A549 (cell line): ENCODE measurements around the gene CTU1.

ENCODE experiments used
- CHD4 ChIP-seq: fragments of 200-600 bp; sonication (generic); IDR thresholded peaks from 2 replicates; pipeline ENCODE4 v1.6.1; 2016; ENCODE audit warnings: antibody characterized with exemption, mild to moderate bottlenecking, borderline replicate concordance
- CTCF ChIP-seq: fragments of >200 bp; sonication (Bioruptor Twin); formaldehyde crosslinking; IDR thresholded peaks from 3 replicates; pipeline ENCODE4 v1.5.1; 2016
- HDAC2 ChIP-seq: fragments of 200-600 bp; sonication (generic); IDR thresholded peaks from 2 replicates; pipeline ENCODE4 v1.6.1; 2016
- NR3C1 ChIP-seq: fragments of >200 bp; sonication (Bioruptor Twin); formaldehyde crosslinking; IDR thresholded peaks from 3 replicates; pipeline ENCODE4 v1.6.1; 2017
- POLR2A ChIP-seq: IDR thresholded peaks from 2 replicates; pipeline ENCODE4 v1.6.1; 2012; ENCODE audit warnings: mild to moderate bottlenecking, low read length
- RAD21 ChIP-seq, 2 experiments: fragments of >200 bp in 1 of 2; sonication (Bioruptor Twin) in 1 of 2; formaldehyde crosslinking in 1 of 2; IDR thresholded peaks in 1 of 2; conservative IDR thresholded peaks in 1 of 2; 2 replicates in 1 of 2; 3 replicates in 1 of 2; pipeline ENCODE4 v1.6.1; 2012 to 2018; ENCODE audit warnings: inconsistent platforms in 1 of 2
- ZSCAN20 ChIP-seq: fragments of 250-450 bp; sonication (Bioruptor Pico); IDR thresholded peaks from 2 replicates; pipeline ENCODE4 v1.8.0; 2022; ENCODE audit warnings: mild to moderate bottlenecking, moderate library complexity

GRCh38 chr19:51081476-51081875, 26.7 kb downstream of the CTU1 start:
- TF ChIP-seq HDAC2: no peak
- no peak for TF ChIP-seq POLR2A
- no peak for TF ChIP-seq CTCF
- TF ChIP-seq NR3C1: no peak
- TF ChIP-seq ZSCAN20 (CRISPR knock-in tag): no peak
- no peak for TF ChIP-seq CHD4
- no peak for TF ChIP-seq RAD21 (conservative IDR thresholded peaks at IDR 0.05 in 1 of 2, IDR thresholded peaks at IDR 0.05 in 1 of 2)
